ENCODE results near the gene ENTPD2.

The ENTPD2 gene

GRCh38 chr9:137045294-137046087 lies 8.4 kb downstream of the ENTPD2 start:
- DNase-seq (ENCODE audit: low read depth in 1 of 2, low spot score in 1 of 2): peak in 1 of 2 experiments; percentile 42
- TF ChIP-seq JUND (IDR thresholded peaks at IDR 0.05; ENCODE audit: low read depth): no peak
- in situ Hi-C loops (cut with HindIII; ENCODE audit: low pct_unique_long_range_greater_than_20kb, low sequenced_read_pairs): no loop called here

GRCh38 chr9:137044502-137045177 lies 9.2 kb downstream of the ENTPD2 start:
- TF ChIP-seq JUND (IDR thresholded peaks at IDR 0.05; ENCODE audit: low read depth): no peak
- DNase-seq (ENCODE audit: low read depth in 1 of 2, low spot score in 1 of 2): peak; percentile 77 to 91
- in situ Hi-C loops (cut with HindIII; ENCODE audit: low pct_unique_long_range_greater_than_20kb, low sequenced_read_pairs): no loop called here

- in situ Hi-C loops (cut with HindIII; ENCODE audit: low pct_unique_long_range_greater_than_20kb, low sequenced_read_pairs): no loop called here
- TF ChIP-seq JUND (IDR thresholded peaks at IDR 0.05; ENCODE audit: low read depth): no peak
- DNase-seq (ENCODE audit: low read depth in 1 of 2, low spot score in 1 of 2): no peak
Measured at GRCh38 chr9:137044037-137044436, 9.8 kb downstream of the ENTPD2 start.

GRCh38 chr9:137042751-137043727 lies 10.8 kb downstream of the ENTPD2 start:
- TF ChIP-seq JUND (IDR thresholded peaks at IDR 0.05; ENCODE audit: low read depth): no peak
- in situ Hi-C loops (cut with HindIII; ENCODE audit: low pct_unique_long_range_greater_than_20kb, low sequenced_read_pairs): no loop called here
- DNase-seq (ENCODE audit: low read depth in 1 of 2, low spot score in 1 of 2): no peak

- no peak for DNase-seq (ENCODE audit: low read depth in 1 of 2, low spot score in 1 of 2)
- in situ Hi-C loops (cut with HindIII; ENCODE audit: low pct_unique_long_range_greater_than_20kb, low sequenced_read_pairs): no loop called here
- no peak for TF ChIP-seq JUND (IDR thresholded peaks at IDR 0.05; ENCODE audit: low read depth)
Measured at GRCh38 chr9:137041124-137041523, 12.7 kb downstream of the ENTPD2 start.

- DNase-seq (ENCODE audit: low read depth in 1 of 2, low spot score in 1 of 2): no peak
- in situ Hi-C loops (cut with HindIII; ENCODE audit: low pct_unique_long_range_greater_than_20kb, low sequenced_read_pairs): no loop called here
- no peak for TF ChIP-seq JUND (IDR thresholded peaks at IDR 0.05; ENCODE audit: low read depth)
Measured at GRCh38 chr9:137040568-137040967, 13.3 kb downstream of the ENTPD2 start.

GRCh38 chr9:137039611-137040366 lies 14.1 kb downstream of the ENTPD2 start:
- DNase-seq (ENCODE audit: low read depth in 1 of 2, low spot score in 1 of 2): no peak
- TF ChIP-seq JUND (IDR thresholded peaks at IDR 0.05; ENCODE audit: low read depth): no peak
- in situ Hi-C loops (cut with HindIII; ENCODE audit: low pct_unique_long_range_greater_than_20kb, low sequenced_read_pairs): no loop called here

- DNase-seq (ENCODE audit: low read depth in 1 of 2, low spot score in 1 of 2): no peak
- in situ Hi-C loops (cut with HindIII; ENCODE audit: low pct_unique_long_range_greater_than_20kb, low sequenced_read_pairs): no loop called here
- no peak for TF ChIP-seq JUND (IDR thresholded peaks at IDR 0.05; ENCODE audit: low read depth)
Measured at GRCh38 chr9:137038916-137039315, 14.9 kb downstream of the ENTPD2 start.

- in situ Hi-C loops (cut with HindIII; ENCODE audit: low pct_unique_long_range_greater_than_20kb, low sequenced_read_pairs): no loop called here
- no peak for DNase-seq (ENCODE audit: low read depth in 1 of 2, low spot score in 1 of 2)
- TF ChIP-seq JUND (IDR thresholded peaks at IDR 0.05; ENCODE audit: low read depth): no peak
Measured at GRCh38 chr9:137037483-137037882, 16.4 kb downstream of the ENTPD2 start.

GRCh38 chr9:137037035-137037434 lies 16.8 kb downstream of the ENTPD2 start:
- in situ Hi-C loops (cut with HindIII; ENCODE audit: low pct_unique_long_range_greater_than_20kb, low sequenced_read_pairs): no loop called here
- no peak for DNase-seq (ENCODE audit: low read depth in 1 of 2, low spot score in 1 of 2)

GRCh38 chr9:137035937-137036336 lies 17.9 kb downstream of the ENTPD2 start:
- no peak for TF ChIP-seq JUND (IDR thresholded peaks at IDR 0.05; ENCODE audit: low read depth)
- DNase-seq (ENCODE audit: low read depth in 1 of 2, low spot score in 1 of 2): no peak
- in situ Hi-C loops (cut with HindIII; ENCODE audit: low pct_unique_long_range_greater_than_20kb, low sequenced_read_pairs): no loop called here

More at GRCh38 chr9:137037035-137037434, 16.8 kb downstream of the ENTPD2 start:
- no peak for TF ChIP-seq JUND (IDR thresholded peaks at IDR 0.05; ENCODE audit: low read depth)

GRCh38 chr9:137035507-137035834 lies 18.4 kb downstream of the ENTPD2 start:
- DNase-seq (ENCODE audit: low read depth in 1 of 2, low spot score in 1 of 2): no peak
- in situ Hi-C loops (cut with HindIII; ENCODE audit: low pct_unique_long_range_greater_than_20kb, low sequenced_read_pairs): no loop called here
- TF ChIP-seq JUND (IDR thresholded peaks at IDR 0.05; ENCODE audit: low read depth): no peak

Data from T47D (cell line).